Ishikawa (cell line): ENCODE data around the gene KDM3A.

Experiments used
- MAX ChIP-seq: IDR thresholded peaks from 2 replicates; pipeline ENCODE4 v1.6.1; 2012
- TAF1 ChIP-seq: IDR thresholded peaks from 2 replicates; pipeline ENCODE4 v1.6.1; 2012; ENCODE audit warnings: low read depth, mild to moderate bottlenecking

GRCh38 chr2:86485103-86485502 is 43.9 kb downstream of the KDM3A start:
- no peak for TF ChIP-seq TAF1
- no peak for TF ChIP-seq MAX
